Keratinocyte (primary cell): ENCODE data around the gene NMD3. TPM values are rescaled to one million over a fixed set of nuclear protein-coding genes. Genes with fewer than 3 reads are reported as not detected.

Experiments
- DNase-seq: peaks from one replicate; pipeline ENCODE4 v3.0.0-alpha.2; 2011; ENCODE audit warnings: low read depth, missing footprints, low spot score
- FAIRE-seq: peaks from 2 replicates; lab custom pipeline; 2011; peaks lifted over from hg19 to GRCh38; lab: Jason Lieb, UNC
- H2AFZ ChIP-seq: 2 replicates; pipeline ENCODE4 v1.6.0; 2012; ENCODE audit warnings: low read length, control low read depth, inconsistent platforms; ENCODE audit not compliant: control insufficient read depth
- H3K27ac ChIP-seq: 2 replicates; pipeline ENCODE4 v1.5.1; 2011; ENCODE audit warnings: low read length; ENCODE audit not compliant: control insufficient read depth, insufficient read depth
- H3K27me3 ChIP-seq: 3 replicates; pipeline ENCODE4 v1.6.0; 2011; ENCODE audit warnings: low read length; ENCODE audit not compliant: control insufficient read depth, insufficient read depth; ENCODE audit errors: extremely low read depth
- H3K36me3 ChIP-seq, 2 experiments: 2 replicates in 1 of 2; 3 replicates in 1 of 2; pipeline ENCODE4 v1.5.1; 2011; ENCODE audit warnings: low read length in 2 of 2, mild to moderate bottlenecking in 1 of 2; ENCODE audit not compliant: control insufficient read depth in 2 of 2, insufficient read depth in 2 of 2; ENCODE audit errors: extremely low read depth in 1 of 2
- H3K4me1 ChIP-seq: 3 replicates; pipeline ENCODE4 v1.5.1; 2011; ENCODE audit warnings: low read length; ENCODE audit not compliant: control insufficient read depth, insufficient read depth; ENCODE audit errors: extremely low read depth
- H3K4me2 ChIP-seq: 3 replicates; pipeline ENCODE4 v1.6.0; 2011; ENCODE audit warnings: low read depth, low read length; ENCODE audit not compliant: control insufficient read depth, insufficient read depth; ENCODE audit errors: extremely low read depth
- H3K4me3 ChIP-seq, 3 experiments: fragments of 200-600 bp in 1 of 3; sonication (generic) in 1 of 3; 2 replicates in 2 of 3; 3 replicates in 1 of 3; pipeline ENCODE4 v1.5.1; 2011 to 2016; ENCODE audit warnings: low read length in 3 of 3, mild to moderate bottlenecking in 3 of 3, control low read depth in 2 of 3, inconsistent platforms in 1 of 3, low read depth in 1 of 3, mixed read lengths in 1 of 3, mixed run types in 1 of 3, moderate library complexity in 1 of 3; ENCODE audit not compliant: control insufficient read depth in 2 of 3, insufficient read depth in 2 of 3; ENCODE audit errors: extremely low read depth in 1 of 3
- H3K79me2 ChIP-seq: 2 replicates; pipeline ENCODE4 v1.6.0; 2012; ENCODE audit warnings: low read length; ENCODE audit not compliant: control insufficient read depth, insufficient read depth
- H3K9ac ChIP-seq: 3 replicates; pipeline ENCODE4 v1.6.0; 2011; ENCODE audit warnings: low read length; ENCODE audit not compliant: control insufficient read depth, insufficient read depth; ENCODE audit errors: extremely low read depth
- H3K9me1 ChIP-seq: 3 replicates; pipeline ENCODE4 v1.6.0; 2011; ENCODE audit warnings: low read length; ENCODE audit not compliant: control insufficient read depth, insufficient read depth; ENCODE audit errors: extremely low read depth
- H3K9me3 ChIP-seq: 2 replicates; pipeline ENCODE4 v1.5.1; 2012; ENCODE audit warnings: low read depth, low read length; ENCODE audit not compliant: control insufficient read depth
- H4K20me1 ChIP-seq: 3 replicates; pipeline ENCODE4 v1.6.0; 2011; ENCODE audit warnings: low read length; ENCODE audit not compliant: control insufficient read depth, insufficient read depth; ENCODE audit errors: extremely low read depth
- CTCF ChIP-seq, 3 experiments: IDR thresholded peaks in 1 of 3; conservative IDR thresholded peaks in 1 of 3; optimal IDR thresholded peaks in 1 of 3; 2 replicates in 2 of 3; 3 replicates in 1 of 3; pipeline versions ENCODE3 to v1.5.1; 2011; ENCODE audit warnings: low read length in 3 of 3, mild to moderate bottlenecking in 3 of 3, moderate library complexity in 2 of 3, control low read depth in 1 of 3, inconsistent platforms in 1 of 3; ENCODE audit not compliant: insufficient read depth in 2 of 3; ENCODE audit errors: extremely low read depth in 1 of 3
- EZH2 ChIP-seq: IDR thresholded peaks from one replicate; pipeline ENCODE4 v1.6.1; 2012; ENCODE audit warnings: inconsistent platforms, mild to moderate bottlenecking, low read length, moderate library complexity
- dilution Hi-C: fragments of 300-500 bp; cut with MboI; formaldehyde crosslinking; loops from one replicate; pipeline ENCODE4 v1.7.0; 2020; ENCODE audit warnings: low sequenced_read_pairs; ENCODE audit not compliant: extremely low pct_ligation_motif_present
- polyA plus RNA-seq, 5 experiments: library from polyadenylated mRNA; depleted of rRNA in 3 of 5; stranded (reverse) in 3 of 5; stranded (forward) in 1 of 5; unstranded in 1 of 5; fragments of >200 nt; gene quantifications; 1 replicate in 1 of 5; 2 replicates in 3 of 5; 3 replicates in 1 of 5; pipeline versions ENCODE4 v1.2.1 to v1.2.3, GENCODE V29; 2011 to 2012; ENCODE audit warnings: missing spikeins in 2 of 5, low read depth in 1 of 5, low replicate concordance in 1 of 5
- small RNA-seq, 3 experiments: library from RNA; depleted of rRNA; stranded (forward); fragments of <200 nt; gene quantifications; one replicate each; pipeline ENCODE3, GENCODE V24; 2012; ENCODE audit warnings: low read depth in 3 of 3, low replicate concordance in 1 of 3; ENCODE audit not compliant: insufficient read length in 3 of 3

The NMD3 gene
- polyA plus RNA-seq, 1 donor (not counting 4 experiments of a cell fraction or from before 2014, with no cell fraction given) = 65.2 TPM

GRCh38 chr3:161295325-161295724 is 74.2 kb downstream of the NMD3 start:
- DNase-seq (no peak), FAIRE-seq (peak; percentile 48)
- Histone ChIP-seq H3K79me2 (no peaks in the 10 kb centered on the region), H3K4me1 (no peaks in the 10 kb centered on the region), H4K20me1 (no peaks in the 10 kb centered on the region), H3K27me3 (no peaks in the 10 kb centered on the region), H3K9me1 (no peaks in the 10 kb centered on the region), H3K9me3 (no peaks in the 10 kb centered on the region), H2AFZ (no peak overlapping the region), H3K4me2 (no peak overlapping the region), H3K9ac (no peak overlapping the region), H3K27ac (no peak overlapping the region), H3K4me3 (no peak overlapping the region), H3K36me3 (no peaks in the 10 kb centered on the region)
- dilution Hi-C loops = no loop called here
- no peak for TF ChIP-seq EZH2
- no peak for TF ChIP-seq CTCF (optimal IDR thresholded peaks at IDR 0.05 in 1 of 3, IDR thresholded peaks at IDR 0.05 in 1 of 3, conservative IDR thresholded peaks at IDR 0.05 in 1 of 3; ENCODE audit: extremely low read depth in 1 of 3, insufficient read depth in 2 of 3, low read length in 3 of 3)

GRCh38 chr3:161296814-161297213 is 75.7 kb downstream of the NMD3 start:
- Histone ChIP-seq H3K79me2 (no peaks in the 10 kb centered on the region), H4K20me1 (no peaks in the 10 kb centered on the region), H3K27ac (no peak overlapping the region), H3K4me1 (no peaks in the 10 kb centered on the region), H3K4me3 (no peak overlapping the region), H3K9ac (no peak overlapping the region), H3K9me3 (no peaks in the 10 kb centered on the region), H3K27me3 (no peaks in the 10 kb centered on the region), H3K36me3 (no peaks in the 10 kb centered on the region), H3K4me2 (no peak overlapping the region), H3K9me1 (no peaks in the 10 kb centered on the region), H2AFZ (no peak overlapping the region)
- FAIRE-seq = no peak
- no peak for DNase-seq
- dilution Hi-C loops = no loop called here
- TF ChIP-seq EZH2 (no peak), CTCF (optimal IDR thresholded peaks at IDR 0.05 in 1 of 3, IDR thresholded peaks at IDR 0.05 in 1 of 3, conservative IDR thresholded peaks at IDR 0.05 in 1 of 3; ENCODE audit: extremely low read depth in 1 of 3, insufficient read depth in 2 of 3, low read length in 3 of 3) (no peak)

Small RNAs within 50 kb of the gene (small RNA-seq; reads per million reads assigned to genes)
- 0 reads per million in 3 experiments for gene AC108738.1

Other genes starting within 250 kb of the NMD3 start
- 2.3 to 5.0 TPM (median 3.6 TPM) in 3 replicates for gene B3GALNT1, start 116.0 kb upstream of the NMD3 start, polyA plus RNA-seq
- 0.25 to 2.6 TPM (median 2.3 TPM) in 3 replicates for gene SPTSSB, start 150.2 kb downstream of the NMD3 start, polyA plus RNA-seq